DMS153 treated with DMSO at 0.1 percent for 48 hours (cell line): ENCODE measurements around the gene RYR1.
"Not testable (repeated sequence)": the region's sequence is repeated elsewhere in the genome, so short reads cannot be mapped to it uniquely, and the experiment has no call there.

Experiments used
- DNase-seq: peaks from one replicate; lab custom pipeline; 2025; ENCODE audit not compliant: unreplicated experiment; lab: John Stamatoyannopoulos, UW

The RYR1 gene

GRCh38 chr19:38602856-38603255 is 169.4 kb downstream of the RYR1 start:
- not testable (repeated sequence) for DNase-seq

- no peak for DNase-seq
Observed at GRCh38 chr19:38606131-38606530, 172.6 kb downstream of the RYR1 start.

GRCh38 chr19:38614289-38614688 is 180.8 kb downstream of the RYR1 start:
- no peak for DNase-seq

- no peak for DNase-seq
Observed at GRCh38 chr19:38615007-38615581, 181.6 kb downstream of the RYR1 start.

GRCh38 chr19:38616265-38616664 is 182.8 kb downstream of the RYR1 start:
- no peak for DNase-seq

GRCh38 chr19:38617283-38617763 is 183.8 kb downstream of the RYR1 start:
- DNase-seq = no peak

- DNase-seq = no peak
Observed at GRCh38 chr19:38617764-38618589, 184.5 kb downstream of the RYR1 start, which contains the start of gene MAP4K1. Gene MAP4K1 (minus strand): TSS chr19:38617953. CDS start chr19:38617895, 58 bp downstream.

GRCh38 chr19:38618590-38619360 is 185.3 kb downstream of the RYR1 start, which contains the start of gene EIF3K:
Gene EIF3K (plus strand): TSS chr19:38619188. CDS start chr19:38619269, 81 bp downstream.
- DNase-seq = peak; percentile 99

- no peak for DNase-seq
Observed at GRCh38 chr19:38619361-38620174, 186.1 kb downstream of the RYR1 start.

GRCh38 chr19:38624822-38625221 is 191.3 kb downstream of the RYR1 start:
- no peak for DNase-seq

- DNase-seq = no peak
Observed at GRCh38 chr19:38626401-38626800, 192.9 kb downstream of the RYR1 start.

- DNase-seq = no peak
Observed at GRCh38 chr19:38629568-38629967, 196.1 kb downstream of the RYR1 start.

- DNase-seq = not testable (repeated sequence)
Observed at GRCh38 chr19:38631301-38631700, 197.8 kb downstream of the RYR1 start.

GRCh38 chr19:38631811-38632475 is 198.5 kb downstream of the RYR1 start:
- DNase-seq = not testable (repeated sequence)

- DNase-seq = no peak
Observed at GRCh38 chr19:38632476-38633213, 199.2 kb downstream of the RYR1 start.

GRCh38 chr19:38634757-38635482 is 201.4 kb downstream of the RYR1 start:
- no peak for DNase-seq

- no peak for DNase-seq
Observed at GRCh38 chr19:38635483-38636399, 202.2 kb downstream of the RYR1 start.
